H1 (cell line): Measurements from ENCODE around the gene MRPL17. TPM values are rescaled to one million over a fixed set of nuclear protein-coding genes. Genes with fewer than 3 reads are reported as not detected.

ENCODE experiments used
- CBX5 ChIP-seq: fragments of 300-800, 300-1000 bp; sonication (generic); IDR thresholded peaks from 2 replicates; pipeline ENCODE4 v1.7.1; 2016; ENCODE audit warnings: antibody characterized with exemption, low read length, low read depth
- TBP ChIP-seq: IDR thresholded peaks from 2 replicates; pipeline ENCODE4 v1.6.1; 2011; ENCODE audit warnings: low read depth, low read length, improper control_type of control experiment
- TEAD4 ChIP-seq: IDR thresholded peaks from 2 replicates; pipeline ENCODE4 v1.6.1; 2012; ENCODE audit warnings: low read depth, low read length, inconsistent platforms, mixed read lengths
- polyA plus RNA-seq, 7 experiments: library from polyadenylated mRNA; depleted of rRNA in 3 of 7; stranded (reverse) in 5 of 7; unstranded in 2 of 7; fragments of >200 nt in 5 of 7; fragments of 200-250 nt in 2 of 7; gene quantifications; 1 replicate in 5 of 7; 2 replicates in 1 of 7; 4 replicates in 1 of 7; pipeline versions ENCODE4 v1.2.1 to v1.2.3, GENCODE V29; 2011 to 2013; ENCODE audit warnings: missing spikeins in 2 of 7, mixed read lengths in 2 of 7
- total RNA-seq: library from RNA; stranded (reverse); fragmentation: NEBNext Ultra II Directional; extraction: Animal tissue kit (Norgen Biotek cat#: 25700); gene quantifications from 2 replicates; pipeline ENCODE4 v1.2.1, GENCODE V29; 2021

The MRPL17 gene
- total and polyA plus RNA-seq, 2 of the 8 experiments (the other 6 are each of a cell fraction or from before 2014, with no cell fraction given), result 55.7 to 70.5 TPM

GRCh38 chr11:6634534-6634933 is 48.6 kb downstream of the MRPL17 start (continued):
- TF ChIP-seq TEAD4, result no peak
- no peak for TF ChIP-seq CBX5
- TF ChIP-seq TBP, result no peak
